GM23338 (cell line): ENCODE data around the gene CDC14B. TPM values are rescaled to one million over a fixed set of nuclear protein-coding genes. Genes with fewer than 3 reads are reported as not detected.

Experiments
- ATAC-seq: fragments of 200-7000 bp; cut with Tn5 transposase; 3 replicates; pipeline ENCODE4 v1.9.1; 2020
- DNase-seq: peaks from one replicate; pipeline ENCODE4 v3.0.0-alpha.2; 2015; ENCODE audit warnings: low spot score
- H2AFZ ChIP-seq: fragments of 200-600 bp; sonication (generic); 2 replicates; pipeline ENCODE4 v1.8.0; 2016; ENCODE audit warnings: antibody characterized with exemption, mild to moderate bottlenecking, moderate library complexity
- H3F3A ChIP-seq: fragments of 200-600 bp; sonication (generic); replicated peaks from 2 replicates; pipeline ENCODE4 v1.8.0; 2017; ENCODE audit warnings: antibody characterized with exemption, mixed run types, low read depth
- H3K27ac ChIP-seq: fragments of 200-600 bp; sonication (generic); 2 replicates; pipeline ENCODE4 v1.6.1; 2016; ENCODE audit warnings: low read depth
- H3K27me3 ChIP-seq: fragments of 200-600 bp; sonication (generic); 2 replicates; pipeline ENCODE4 v1.8.0; 2016; ENCODE audit warnings: mild to moderate bottlenecking, mixed run types, moderate library complexity; ENCODE audit not compliant: insufficient read depth
- H3K36me3 ChIP-seq: fragments of 200-600 bp; sonication (generic); 2 replicates; pipeline ENCODE4 v1.8.0; 2016; ENCODE audit warnings: mild to moderate bottlenecking; ENCODE audit not compliant: insufficient read depth
- H3K4me1 ChIP-seq: fragments of 200-600 bp; sonication (generic); 2 replicates; pipeline ENCODE4 v1.8.0; 2016; ENCODE audit warnings: mild to moderate bottlenecking, moderate library complexity; ENCODE audit not compliant: insufficient read depth
- H3K4me2 ChIP-seq: fragments of 200-600 bp; sonication (generic); 2 replicates; pipeline ENCODE4 v1.7.1; 2017; ENCODE audit warnings: mixed run types
- H3K4me3 ChIP-seq: fragments of 200-600 bp; sonication (generic); 2 replicates; pipeline ENCODE4 v1.6.1; 2016; ENCODE audit warnings: mixed run types
- H3K79me2 ChIP-seq: fragments of 200-600 bp; sonication (generic); replicated peaks from 2 replicates; pipeline ENCODE4 v1.8.0; 2017; ENCODE audit warnings: mild to moderate bottlenecking; ENCODE audit not compliant: insufficient read depth
- H3K9me2 ChIP-seq: fragments of 200-600 bp; sonication (generic); 2 replicates; pipeline ENCODE4 v1.8.0; 2017; ENCODE audit not compliant: insufficient read depth
- H4K20me1 ChIP-seq: fragments of 200-600 bp; sonication (generic); replicated peaks from 2 replicates; pipeline ENCODE4 v1.8.0; 2017; ENCODE audit warnings: mild to moderate bottlenecking; ENCODE audit not compliant: insufficient read depth
- H3K27ac Mint-ChIP-seq: 2 replicates; pipeline ENCODE4 v1.8.0; 2020; ENCODE audit warnings: inconsistent platforms, mild to moderate bottlenecking, moderate library complexity, mixed read lengths
- H3K27me3 Mint-ChIP-seq: 3 replicates; pipeline ENCODE4 v1.8.0; 2022; ENCODE audit warnings: low read depth, mild to moderate bottlenecking, moderate library complexity, mixed read lengths, inconsistent platforms; ENCODE audit not compliant: insufficient read depth, poor library complexity
- H3K36me3 Mint-ChIP-seq: 3 replicates; pipeline ENCODE4 v1.8.0; 2021; ENCODE audit warnings: low read depth, mild to moderate bottlenecking, inconsistent platforms, moderate library complexity, mixed read lengths
- H3K4me1 Mint-ChIP-seq: 3 replicates; pipeline ENCODE4 v1.8.0; 2020; ENCODE audit warnings: mild to moderate bottlenecking, inconsistent platforms, mixed read lengths
- H3K4me3 Mint-ChIP-seq: 3 replicates; pipeline ENCODE4 v1.8.0; 2021; ENCODE audit warnings: moderate library complexity, mild to moderate bottlenecking, inconsistent platforms, mixed read lengths
- H3K9me3 Mint-ChIP-seq: 3 replicates; pipeline ENCODE4 v1.8.0; 2020; ENCODE audit warnings: moderate library complexity, mild to moderate bottlenecking, inconsistent platforms, mixed read lengths
- CREB1 ChIP-seq: fragments of 250-450 bp; sonication (Bioruptor Pico); IDR thresholded peaks from 2 replicates; pipeline ENCODE4 v1.5.0; 2020; ENCODE audit warnings: low read depth, mild to moderate bottlenecking, moderate library complexity
- CTCF ChIP-seq, 2 experiments: fragments of 200-600 bp in 1 of 2; sonication (generic) in 1 of 2; conservative IDR thresholded peaks; 2 replicates each; pipeline versions ENCODE4 v1.5.1 to v1.6.1; 2016 to 2017; ENCODE audit warnings: antibody characterized with exemption in 2 of 2, low read depth in 2 of 2, mild to moderate bottlenecking in 2 of 2, moderate library complexity in 1 of 2
- ETS1 ChIP-seq: IDR thresholded peaks from 2 replicates; pipeline ENCODE4 v1.6.1; 2016; ENCODE audit warnings: antibody characterized with exemption
- EZH2 ChIP-seq: fragments of 200-600 bp; sonication (generic); IDR thresholded peaks from one replicate; pipeline ENCODE4 v1.8.0; 2017; ENCODE audit warnings: antibody characterized with exemption, mild to moderate bottlenecking, low read depth; ENCODE audit not compliant: unreplicated experiment
- EZH2phosphoT487 ChIP-seq: fragments of 200-600 bp; sonication (generic); IDR thresholded peaks from one replicate; pipeline ENCODE4 v1.8.1; 2018; ENCODE audit warnings: antibody characterized with exemption; ENCODE audit not compliant: unreplicated experiment
- JUNB ChIP-seq: IDR thresholded peaks from one replicate; pipeline ENCODE4 v1.6.1; 2016; ENCODE audit warnings: antibody characterized with exemption; ENCODE audit not compliant: unreplicated experiment
- POLR2AphosphoS5 ChIP-seq: IDR thresholded peaks from 2 replicates; pipeline ENCODE4 v1.6.1; 2016; ENCODE audit warnings: antibody characterized with exemption, low read depth
- ZNF114 ChIP-seq: fragments of 250-450 bp; sonication (Bioruptor Pico); IDR thresholded peaks from 2 replicates; pipeline ENCODE4 v1.5.0; 2020; ENCODE audit warnings: mild to moderate bottlenecking, moderate library complexity
- ZNF331 ChIP-seq: fragments of 250-450 bp; sonication (Bioruptor Pico); IDR thresholded peaks from 2 replicates; pipeline ENCODE4 v1.5.0; 2020; ENCODE audit warnings: low read depth, mild to moderate bottlenecking, moderate library complexity
- polyA plus RNA-seq: library from polyadenylated mRNA; unstranded; fragments of >200 nt; fragmentation: Nextera tagmentation; extraction: Ambion mirVana; gene quantifications from 2 replicates; pipeline ENCODE4 v1.2.1, GENCODE V29; 2016
- total RNA-seq: library from RNA; depleted of rRNA; stranded (reverse); fragments of >200 nt; shearing (Covaris generic); gene quantifications from 2 replicates; pipeline ENCODE4 v1.2.3, GENCODE V29; 2014
- TF ChIP-seq, protein P1 (sequence below): fragments of 250-450 bp; sonication (Bioruptor Pico); IDR thresholded peaks from 2 replicates; pipeline ENCODE4 v1.5.0; 2020; ENCODE audit warnings: mild to moderate bottlenecking, moderate library complexity

Gene CDC14B
- total and polyA plus RNA-seq, 2 experiments from 2014 or later = 12.2 to 52.1 TPM

DNA sequence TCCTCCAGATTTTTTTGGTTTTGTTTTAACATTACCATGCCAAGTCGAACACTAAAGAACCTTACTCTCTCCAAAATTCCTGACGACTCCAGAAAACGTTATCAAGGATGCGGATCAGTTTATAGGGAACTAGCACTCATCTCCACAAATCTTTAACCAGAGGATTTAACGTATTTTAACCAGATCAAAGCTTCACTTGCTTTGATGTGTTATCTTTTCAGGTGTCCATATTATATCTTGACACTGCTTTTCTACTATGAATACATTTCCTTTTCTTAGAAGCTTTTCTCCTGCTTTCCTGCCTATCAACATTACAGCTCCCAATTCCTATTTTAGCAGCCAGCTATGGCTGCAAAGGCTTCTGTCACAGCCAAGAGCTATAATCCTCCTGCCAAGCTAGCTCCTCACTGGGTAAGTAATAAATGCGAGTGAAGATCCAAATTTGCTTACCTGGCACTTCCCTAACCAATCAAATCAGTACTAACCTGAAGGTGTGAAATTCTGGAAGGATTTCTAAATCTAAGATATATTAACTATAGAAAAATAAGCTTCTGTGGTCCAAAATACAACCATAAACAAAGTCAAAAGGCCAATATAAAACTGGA lies 60.2 kb downstream of the CDC14B start:
- ATAC-seq = no peak
- no peak for DNase-seq
- no peak for TF ChIP-seq ETS1
- no peak for TF ChIP-seq EZH2
- no peak for TF ChIP-seq EZH2phosphoT487
- no peak for TF ChIP-seq ZNF114
- TF ChIP-seq, protein P1, sequence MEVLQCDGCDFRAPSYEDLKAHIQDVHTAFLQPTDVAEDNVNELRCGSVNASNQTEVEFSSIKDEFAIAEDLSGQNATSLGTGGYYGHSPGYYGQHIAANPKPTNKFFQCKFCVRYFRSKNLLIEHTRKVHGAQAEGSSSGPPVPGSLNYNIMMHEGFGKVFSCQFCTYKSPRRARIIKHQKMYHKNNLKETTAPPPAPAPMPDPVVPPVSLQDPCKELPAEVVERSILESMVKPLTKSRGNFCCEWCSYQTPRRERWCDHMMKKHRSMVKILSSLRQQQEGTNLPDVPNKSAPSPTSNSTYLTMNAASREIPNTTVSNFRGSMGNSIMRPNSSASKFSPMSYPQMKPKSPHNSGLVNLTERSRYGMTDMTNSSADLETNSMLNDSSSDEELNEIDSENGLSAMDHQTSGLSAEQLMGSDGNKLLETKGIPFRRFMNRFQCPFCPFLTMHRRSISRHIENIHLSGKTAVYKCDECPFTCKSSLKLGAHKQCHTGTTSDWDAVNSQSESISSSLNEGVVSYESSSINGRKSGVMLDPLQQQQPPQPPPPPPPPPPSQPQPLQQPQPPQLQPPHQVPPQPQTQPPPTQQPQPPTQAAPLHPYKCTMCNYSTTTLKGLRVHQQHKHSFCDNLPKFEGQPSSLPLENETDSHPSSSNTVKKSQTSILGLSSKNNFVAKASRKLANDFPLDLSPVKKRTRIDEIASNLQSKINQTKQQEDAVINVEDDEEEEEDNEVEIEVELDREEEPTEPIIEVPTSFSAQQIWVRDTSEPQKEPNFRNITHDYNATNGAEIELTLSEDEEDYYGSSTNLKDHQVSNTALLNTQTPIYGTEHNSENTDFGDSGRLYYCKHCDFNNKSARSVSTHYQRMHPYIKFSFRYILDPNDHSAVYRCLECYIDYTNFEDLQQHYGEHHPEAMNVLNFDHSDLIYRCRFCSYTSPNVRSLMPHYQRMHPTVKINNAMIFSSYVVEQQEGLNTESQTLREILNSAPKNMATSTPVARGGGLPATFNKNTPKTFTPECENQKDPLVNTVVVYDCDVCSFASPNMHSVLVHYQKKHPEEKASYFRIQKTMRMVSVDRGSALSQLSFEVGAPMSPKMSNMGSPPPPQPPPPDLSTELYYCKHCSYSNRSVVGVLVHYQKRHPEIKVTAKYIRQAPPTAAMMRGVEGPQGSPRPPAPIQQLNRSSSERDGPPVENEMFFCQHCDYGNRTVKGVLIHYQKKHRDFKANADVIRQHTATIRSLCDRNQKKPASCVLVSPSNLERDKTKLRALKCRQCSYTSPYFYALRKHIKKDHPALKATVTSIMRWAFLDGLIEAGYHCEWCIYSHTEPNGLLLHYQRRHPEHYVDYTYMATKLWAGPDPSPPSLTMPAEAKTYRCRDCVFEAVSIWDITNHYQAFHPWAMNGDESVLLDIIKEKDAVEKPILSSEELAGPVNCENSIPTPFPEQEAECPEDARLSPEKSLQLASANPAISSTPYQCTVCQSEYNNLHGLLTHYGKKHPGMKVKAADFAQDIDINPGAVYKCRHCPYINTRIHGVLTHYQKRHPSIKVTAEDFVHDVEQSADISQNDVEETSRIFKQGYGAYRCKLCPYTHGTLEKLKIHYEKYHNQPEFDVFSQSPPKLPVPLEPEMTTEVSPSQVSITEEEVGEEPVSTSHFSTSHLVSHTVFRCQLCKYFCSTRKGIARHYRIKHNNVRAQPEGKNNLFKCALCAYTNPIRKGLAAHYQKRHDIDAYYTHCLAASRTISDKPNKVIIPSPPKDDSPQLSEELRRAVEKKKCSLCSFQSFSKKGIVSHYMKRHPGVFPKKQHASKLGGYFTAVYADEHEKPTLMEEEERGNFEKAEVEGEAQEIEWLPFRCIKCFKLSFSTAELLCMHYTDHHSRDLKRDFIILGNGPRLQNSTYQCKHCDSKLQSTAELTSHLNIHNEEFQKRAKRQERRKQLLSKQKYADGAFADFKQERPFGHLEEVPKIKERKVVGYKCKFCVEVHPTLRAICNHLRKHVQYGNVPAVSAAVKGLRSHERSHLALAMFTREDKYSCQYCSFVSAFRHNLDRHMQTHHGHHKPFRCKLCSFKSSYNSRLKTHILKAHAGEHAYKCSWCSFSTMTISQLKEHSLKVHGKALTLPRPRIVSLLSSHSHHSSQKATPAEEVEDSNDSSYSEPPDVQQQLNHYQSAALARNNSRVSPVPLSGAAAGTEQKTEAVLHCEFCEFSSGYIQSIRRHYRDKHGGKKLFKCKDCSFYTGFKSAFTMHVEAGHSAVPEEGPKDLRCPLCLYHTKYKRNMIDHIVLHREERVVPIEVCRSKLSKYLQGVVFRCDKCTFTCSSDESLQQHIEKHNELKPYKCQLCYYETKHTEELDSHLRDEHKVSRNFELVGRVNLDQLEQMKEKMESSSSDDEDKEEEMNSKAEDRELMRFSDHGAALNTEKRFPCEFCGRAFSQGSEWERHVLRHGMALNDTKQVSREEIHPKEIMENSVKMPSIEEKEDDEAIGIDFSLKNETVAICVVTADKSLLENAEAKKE (CRISPR knock-in tag) = no peak
- no peak for TF ChIP-seq POLR2AphosphoS5
- TF ChIP-seq ZNF331 (CRISPR knock-in tag) = no peak
- TF ChIP-seq JUNB = no peak
- no peak for TF ChIP-seq CREB1 (CRISPR knock-in tag)
- no peak for TF ChIP-seq CTCF (conservative IDR thresholded peaks at IDR 0.05; ENCODE audit: low read depth in 2 of 2)
- Mint-ChIP-seq H3K36me3 (peaks cover 7% of the 10 kb centered on the region; the same call in 2 of the 3 replicates), H3K4me1 (peaks cover 37% of the 10 kb centered on the region), H3K27me3 (peaks cover 3% of the 10 kb centered on the region), H3K27ac (no peak overlapping the region), H3K4me3 (no peak overlapping the region), H3K9me3 (no peaks in the 10 kb centered on the region)
- Histone ChIP-seq H3K79me2 (0 out of 2 replicates have a peak, but pooled peaks cover 3% of the 10 kb centered on the region), H3K9me2 (no peaks in the 10 kb centered on the region), H4K20me1 (no peaks in the 10 kb centered on the region), H3K36me3 (no peaks in the 10 kb centered on the region), H3K4me2 (no peak overlapping the region), H3K27ac (no peak overlapping the region), H2AFZ (no peak overlapping the region), H3K4me3 (no peak overlapping the region), H3K4me1 (peaks cover 20% of the 10 kb centered on the region), H3K27me3 (no peaks in the 10 kb centered on the region), H3F3A (no peaks in the 10 kb centered on the region)
